Lower leg skin (tissue), 4 donors: ENCODE data around the gene TSPO. TPM values are rescaled to one million over a fixed set of nuclear protein-coding genes. Genes with fewer than 3 reads are reported as not detected.

Experiments
- DNase-seq, 2 donors: peaks; one replicate each; pipeline ENCODE4 v3.0.0-alpha.2; 2019; ENCODE audit warnings: low spot score in 2 of 2
- H3K4me3 ChIP-seq: fragments of 200-600 bp; sonication (generic); 2 replicates; pipeline ENCODE4 v1.5.1; 2017; ENCODE audit warnings: mild to moderate bottlenecking, low read depth; ENCODE audit not compliant: poor library complexity, severe bottlenecking
- POLR2A ChIP-seq, 2 donors: fragments of 450-650 bp; IDR thresholded peaks; one replicate each; pipeline ENCODE4 v1.6.1; 2016 to 2017; ENCODE audit warnings: antibody characterized with exemption in 2 of 2, mild to moderate bottlenecking in 1 of 2, moderate library complexity in 1 of 2
- WGBS, 2 donors: methylation state at CpG; one replicate each; pipeline ENCODE4 v1.1.5; 2018; 5-methylcytosine and 5-hydroxymethylcytosine counted together
- intact Hi-C: fragments of 100-400 bp; cut with DNase I; formaldehyde crosslinking; loops from one replicate; pipeline ENCODE4 v1.15.0; 2023; ENCODE audit warnings: low total_unique reads
- total RNA-seq, 4 donors: library from RNA; depleted of rRNA; stranded (reverse); fragments of >200 nt; gene quantifications; one replicate each; pipeline ENCODE4 v1.1.0, GENCODE V29; 2016
- TF ChIP-seq, protein P1 (sequence below), 3 donors: fragments of 450-650 bp; IDR thresholded peaks; one replicate each; pipeline ENCODE4 v1.5.1; 2016; ENCODE audit warnings: antibody characterized with exemption in 3 of 3, mild to moderate bottlenecking in 3 of 3, moderate library complexity in 2 of 3

Gene TSPO
- total RNA-seq, 4 donors from 2014 or later: 695 to 923 (median 775) TPM

DNA sequence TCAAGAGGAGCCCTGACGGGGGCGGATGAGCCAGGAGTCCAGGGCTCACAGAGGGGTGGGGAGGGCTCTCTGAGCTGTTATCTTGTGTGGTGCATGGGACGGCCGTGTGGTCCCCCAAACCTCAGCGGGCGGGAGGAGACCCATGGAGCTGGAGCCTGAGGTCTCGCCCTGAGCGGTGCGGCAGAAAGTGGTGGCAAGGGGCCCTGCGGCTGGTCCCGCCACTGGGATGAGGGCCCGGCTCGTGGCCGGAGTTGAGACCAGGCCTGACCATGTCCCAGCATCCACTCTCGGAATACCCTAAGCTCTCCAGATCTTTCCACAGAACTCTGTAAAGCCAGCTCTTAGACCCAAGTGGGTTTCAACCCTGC lies 58.1 kb downstream of the TSPO start:
- intact Hi-C loops: no loop called here
- no peak for DNase-seq
- 90 to 94% methylated on average over 15 of the region's 15 CpGs for WGBS, 2 donors
- no peak overlapping the region for H3K4me3 ChIP-seq
- TF ChIP-seq POLR2A (IDR thresholded peaks at IDR 0.05): no peak
- TF ChIP-seq, protein P1, sequence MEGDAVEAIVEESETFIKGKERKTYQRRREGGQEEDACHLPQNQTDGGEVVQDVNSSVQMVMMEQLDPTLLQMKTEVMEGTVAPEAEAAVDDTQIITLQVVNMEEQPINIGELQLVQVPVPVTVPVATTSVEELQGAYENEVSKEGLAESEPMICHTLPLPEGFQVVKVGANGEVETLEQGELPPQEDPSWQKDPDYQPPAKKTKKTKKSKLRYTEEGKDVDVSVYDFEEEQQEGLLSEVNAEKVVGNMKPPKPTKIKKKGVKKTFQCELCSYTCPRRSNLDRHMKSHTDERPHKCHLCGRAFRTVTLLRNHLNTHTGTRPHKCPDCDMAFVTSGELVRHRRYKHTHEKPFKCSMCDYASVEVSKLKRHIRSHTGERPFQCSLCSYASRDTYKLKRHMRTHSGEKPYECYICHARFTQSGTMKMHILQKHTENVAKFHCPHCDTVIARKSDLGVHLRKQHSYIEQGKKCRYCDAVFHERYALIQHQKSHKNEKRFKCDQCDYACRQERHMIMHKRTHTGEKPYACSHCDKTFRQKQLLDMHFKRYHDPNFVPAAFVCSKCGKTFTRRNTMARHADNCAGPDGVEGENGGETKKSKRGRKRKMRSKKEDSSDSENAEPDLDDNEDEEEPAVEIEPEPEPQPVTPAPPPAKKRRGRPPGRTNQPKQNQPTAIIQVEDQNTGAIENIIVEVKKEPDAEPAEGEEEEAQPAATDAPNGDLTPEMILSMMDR (IDR thresholded peaks at IDR 0.05): no peak

- TF ChIP-seq POLR2A (IDR thresholded peaks at IDR 0.05): no peak
- TF ChIP-seq, protein P1 (IDR thresholded peaks at IDR 0.05): no peak
- WGBS, 2 donors: 84 to 90% methylated on average over 7 to 22 of the region's 22 CpGs
- intact Hi-C loops: no loop called here
- H3K4me3 ChIP-seq: no peak overlapping the region
- DNase-seq: no peak
Observed at GRCh38 chr22:43209971-43210370, 58.6 kb downstream of the TSPO start.

GRCh38 chr22:43210631-43211515 lies 59.5 kb downstream of the TSPO start:
- WGBS, 2 donors: 86 to 90% methylated on average over 34 of the region's 34 CpGs
- TF ChIP-seq POLR2A (IDR thresholded peaks at IDR 0.05): no peak
- TF ChIP-seq, protein P1 (IDR thresholded peaks at IDR 0.05): no peak
- intact Hi-C loops: no loop called here
- H3K4me3 ChIP-seq: no peak overlapping the region
- DNase-seq: no peak

DNA sequence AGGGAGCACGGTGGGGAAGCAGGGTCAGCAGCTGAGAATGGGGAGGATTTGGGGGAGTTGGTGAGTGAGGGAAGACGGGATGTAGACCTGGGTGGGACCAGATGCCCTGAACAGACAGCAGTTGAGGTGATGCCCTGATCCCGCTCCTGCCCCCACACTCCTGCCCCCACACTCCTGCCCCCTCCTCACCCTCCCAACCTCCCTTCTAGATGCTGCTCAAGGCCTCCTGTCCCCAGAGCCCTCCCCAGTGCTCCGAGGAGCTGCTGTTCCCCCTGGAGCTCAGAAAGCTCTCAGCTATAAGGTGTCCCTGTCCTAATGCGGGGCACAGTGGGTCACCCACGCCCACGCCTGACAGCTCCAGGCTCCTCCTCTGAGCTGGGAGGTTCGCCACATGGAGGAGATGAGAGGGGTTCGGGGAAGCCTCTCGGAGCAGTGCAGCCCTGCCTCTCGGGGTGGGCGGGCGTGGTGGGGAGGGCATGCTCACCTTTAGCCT lies 60.6 kb downstream of the TSPO start:
- no peak overlapping the region for H3K4me3 ChIP-seq
- intact Hi-C loops: no loop called here
- WGBS, 2 donors: 90 to 91% methylated on average over 13 of the region's 13 CpGs
- no peak for DNase-seq
- TF ChIP-seq, protein P1 (IDR thresholded peaks at IDR 0.05): no peak
- TF ChIP-seq POLR2A (IDR thresholded peaks at IDR 0.05): no peak

GRCh38 chr22:43212434-43212952 lies 61.1 kb downstream of the TSPO start:
- intact Hi-C loops: no loop called here
- 91 to 94% methylated on average over 22 to 23 of the region's 23 CpGs for WGBS, 2 donors
- no peak for DNase-seq
- H3K4me3 ChIP-seq: no peak overlapping the region
- TF ChIP-seq POLR2A (IDR thresholded peaks at IDR 0.05): no peak
- TF ChIP-seq, protein P1 (IDR thresholded peaks at IDR 0.05): no peak

Other genes with a start within 250 kb of the TSPO start
- 10 to 100 TPM; 46.3 to 88.8 (median 58.2) TPM for gene PACSIN2, start 136.4 kb upstream of the TSPO start, total RNA-seq
- 1 to 10 TPM; 1.9 to 7.9 (median 5.4) TPM for gene TTLL1, start 62.2 kb upstream of the TSPO start, total RNA-seq
- 10 to 100 TPM in 1 of 4 donors, 1 to 10 TPM in 3; 2.6 to 12.6 (median 9.5) TPM for gene BIK, start 40.8 kb upstream of the TSPO start, total RNA-seq
- 10 to 100 TPM; 21.5 to 28.1 (median 25.5) TPM for gene MCAT, start 8.2 kb upstream of the TSPO start, total RNA-seq
- gene TTLL12, start 35.6 kb downstream of the TSPO start, total RNA-seq: 10 to 100 TPM; 65.9 to 85.5 (median 72.8) TPM
- gene SCUBE1, start 191.8 kb downstream of the TSPO start, total RNA-seq: 1 to 10 TPM in 1 of 4 donors, under 1 TPM in 3; 0.20 to 1.1 (median 0.28) TPM